ENCODE measurements around the gene SND1.

The SND1 gene

DNA sequence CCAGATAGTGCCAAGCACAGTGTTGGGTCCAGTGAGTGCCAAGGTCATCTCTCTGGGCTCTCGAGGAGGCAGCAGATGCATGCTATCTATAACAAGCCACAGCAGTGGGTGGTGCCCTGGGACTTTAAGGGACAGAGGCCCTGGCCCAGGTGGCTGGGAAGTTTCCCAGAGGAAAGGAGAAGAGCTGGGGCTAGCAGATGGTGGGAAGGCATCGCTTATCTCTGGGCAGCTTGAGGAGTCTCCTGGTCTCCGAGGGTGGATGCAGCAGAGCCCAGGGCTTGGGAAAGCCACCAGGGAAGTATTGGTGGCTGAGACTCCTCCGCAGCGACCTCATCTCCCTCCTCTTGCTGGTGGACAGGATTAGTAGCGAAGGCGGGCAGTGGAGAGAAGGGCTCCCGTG, 442.7 kb downstream of the SND1 start:
- TF ChIP-seq, protein P1, sequence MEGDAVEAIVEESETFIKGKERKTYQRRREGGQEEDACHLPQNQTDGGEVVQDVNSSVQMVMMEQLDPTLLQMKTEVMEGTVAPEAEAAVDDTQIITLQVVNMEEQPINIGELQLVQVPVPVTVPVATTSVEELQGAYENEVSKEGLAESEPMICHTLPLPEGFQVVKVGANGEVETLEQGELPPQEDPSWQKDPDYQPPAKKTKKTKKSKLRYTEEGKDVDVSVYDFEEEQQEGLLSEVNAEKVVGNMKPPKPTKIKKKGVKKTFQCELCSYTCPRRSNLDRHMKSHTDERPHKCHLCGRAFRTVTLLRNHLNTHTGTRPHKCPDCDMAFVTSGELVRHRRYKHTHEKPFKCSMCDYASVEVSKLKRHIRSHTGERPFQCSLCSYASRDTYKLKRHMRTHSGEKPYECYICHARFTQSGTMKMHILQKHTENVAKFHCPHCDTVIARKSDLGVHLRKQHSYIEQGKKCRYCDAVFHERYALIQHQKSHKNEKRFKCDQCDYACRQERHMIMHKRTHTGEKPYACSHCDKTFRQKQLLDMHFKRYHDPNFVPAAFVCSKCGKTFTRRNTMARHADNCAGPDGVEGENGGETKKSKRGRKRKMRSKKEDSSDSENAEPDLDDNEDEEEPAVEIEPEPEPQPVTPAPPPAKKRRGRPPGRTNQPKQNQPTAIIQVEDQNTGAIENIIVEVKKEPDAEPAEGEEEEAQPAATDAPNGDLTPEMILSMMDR (IDR thresholded peaks at IDR 0.05; ENCODE audit: extremely low read depth, missing control alignments) = no peak
- no peak for DNase-seq (ENCODE audit: low spot score)

DNA sequence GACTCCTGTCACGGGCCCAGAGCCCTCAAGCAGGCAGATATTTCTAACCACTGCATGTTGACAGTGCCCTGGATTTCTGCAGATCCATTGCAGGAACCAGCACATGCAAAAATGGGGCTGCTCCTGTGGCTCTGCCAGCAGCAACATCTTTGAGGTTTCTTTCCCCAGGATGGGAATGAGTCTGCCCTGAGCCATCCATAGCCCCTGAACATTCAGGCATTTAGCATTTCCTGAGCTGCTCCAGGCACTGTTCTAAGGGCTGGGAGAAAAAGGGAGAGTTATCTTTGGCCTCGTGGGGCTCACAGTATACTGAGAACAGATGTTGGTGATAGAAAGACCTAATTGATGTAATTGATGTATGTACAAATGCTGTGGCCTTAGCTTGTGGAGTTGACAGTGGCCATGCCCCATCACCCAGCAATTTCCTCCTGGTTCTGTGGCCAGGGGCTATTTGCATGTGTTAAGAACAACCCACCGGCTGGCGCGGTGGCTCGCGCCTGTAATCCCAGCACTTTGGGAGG, 445.3 kb downstream of the SND1 start:
- TF ChIP-seq, protein P1 (IDR thresholded peaks at IDR 0.05; ENCODE audit: extremely low read depth, missing control alignments) = no peak

DNA sequence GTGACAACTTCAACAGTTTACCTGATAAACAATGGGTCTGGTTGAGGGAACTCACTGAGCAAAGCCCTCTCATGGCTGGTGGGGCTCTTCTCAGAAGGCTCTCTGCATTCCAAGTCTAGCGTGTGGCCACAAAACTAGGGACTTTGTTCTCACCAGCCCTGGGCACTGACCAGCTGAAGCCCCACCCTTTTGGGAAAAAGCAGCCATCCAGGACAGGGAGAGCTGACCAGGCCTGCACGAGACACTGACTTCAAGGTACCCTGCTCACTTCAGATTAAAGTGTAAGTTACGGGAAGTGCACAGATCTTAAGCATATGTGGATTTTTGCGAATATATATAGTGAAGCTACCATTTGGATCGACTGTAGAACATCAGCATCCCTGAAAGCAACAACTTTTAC, 446.6 kb downstream of the SND1 start:
- TF ChIP-seq, protein P1 (IDR thresholded peaks at IDR 0.05; ENCODE audit: extremely low read depth, missing control alignments) = no peak
- no peak for DNase-seq (ENCODE audit: low spot score)

More for the DNA sequence above, 445.3 kb downstream of the SND1 start:
- no peak for DNase-seq (ENCODE audit: low spot score)

DNA sequence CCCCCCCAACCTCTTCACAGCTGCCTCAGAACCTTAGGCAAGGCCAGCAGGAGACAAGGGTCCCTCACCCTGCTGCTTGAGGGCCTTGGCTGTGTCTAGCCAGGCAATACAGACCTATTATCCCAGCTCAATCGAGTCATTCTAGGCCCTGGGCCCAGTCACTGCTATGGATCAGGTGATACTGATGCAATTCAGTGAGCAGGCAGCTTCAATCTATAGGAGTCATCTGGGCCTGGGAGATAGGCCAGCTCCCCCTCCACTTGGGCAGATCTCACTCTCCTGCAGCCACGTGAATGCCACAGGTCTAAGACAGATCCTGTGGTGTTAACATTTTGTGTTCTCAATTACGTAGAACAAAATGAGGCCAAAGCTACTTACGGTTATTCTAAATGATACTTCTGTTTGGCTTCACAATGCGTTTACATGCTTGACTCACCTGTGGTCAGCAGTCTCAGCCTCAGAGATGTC, 447.2 kb downstream of the SND1 start:
- TF ChIP-seq, protein P1 (IDR thresholded peaks at IDR 0.05; ENCODE audit: extremely low read depth, missing control alignments) = no peak
- no peak for DNase-seq (ENCODE audit: low spot score)

DNA sequence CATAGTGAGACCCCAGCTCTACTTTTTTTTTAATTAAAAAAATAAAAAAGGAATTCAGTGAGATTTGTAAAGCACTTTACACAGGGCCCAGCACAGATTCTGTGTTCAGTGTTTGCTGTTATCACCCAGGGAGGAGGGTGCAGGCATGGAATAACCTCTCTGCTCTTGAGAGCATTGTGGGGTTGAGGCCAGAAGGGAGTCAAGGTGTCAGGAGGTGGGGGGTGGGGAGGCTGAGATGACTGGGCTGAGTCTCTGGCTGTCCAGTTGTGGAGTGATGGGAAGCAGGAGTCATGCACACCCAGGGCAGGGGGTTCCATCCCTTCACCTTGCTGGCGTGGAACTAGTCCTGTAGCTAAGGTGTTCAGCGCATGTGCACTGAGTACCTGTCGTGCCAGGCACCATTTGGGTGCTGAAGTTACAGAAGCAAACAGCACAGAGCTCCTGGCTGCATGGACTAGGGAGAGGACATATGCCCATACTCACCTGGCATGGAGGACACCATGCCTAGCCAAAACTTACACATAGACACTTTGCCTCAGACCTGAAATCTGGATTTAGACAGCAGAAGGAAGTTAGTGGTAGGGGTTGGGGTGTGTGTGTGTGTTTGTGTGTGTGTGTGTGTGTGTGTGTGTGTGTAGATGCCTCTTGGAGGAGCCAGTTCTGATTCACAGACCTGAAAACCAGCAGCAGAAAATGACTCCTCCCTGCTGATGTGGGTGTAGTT, 448.4 kb downstream of the SND1 start:
- no peak for DNase-seq (ENCODE audit: low spot score)
- TF ChIP-seq, protein P1 (IDR thresholded peaks at IDR 0.05; ENCODE audit: extremely low read depth, missing control alignments) = no peak

DNA sequence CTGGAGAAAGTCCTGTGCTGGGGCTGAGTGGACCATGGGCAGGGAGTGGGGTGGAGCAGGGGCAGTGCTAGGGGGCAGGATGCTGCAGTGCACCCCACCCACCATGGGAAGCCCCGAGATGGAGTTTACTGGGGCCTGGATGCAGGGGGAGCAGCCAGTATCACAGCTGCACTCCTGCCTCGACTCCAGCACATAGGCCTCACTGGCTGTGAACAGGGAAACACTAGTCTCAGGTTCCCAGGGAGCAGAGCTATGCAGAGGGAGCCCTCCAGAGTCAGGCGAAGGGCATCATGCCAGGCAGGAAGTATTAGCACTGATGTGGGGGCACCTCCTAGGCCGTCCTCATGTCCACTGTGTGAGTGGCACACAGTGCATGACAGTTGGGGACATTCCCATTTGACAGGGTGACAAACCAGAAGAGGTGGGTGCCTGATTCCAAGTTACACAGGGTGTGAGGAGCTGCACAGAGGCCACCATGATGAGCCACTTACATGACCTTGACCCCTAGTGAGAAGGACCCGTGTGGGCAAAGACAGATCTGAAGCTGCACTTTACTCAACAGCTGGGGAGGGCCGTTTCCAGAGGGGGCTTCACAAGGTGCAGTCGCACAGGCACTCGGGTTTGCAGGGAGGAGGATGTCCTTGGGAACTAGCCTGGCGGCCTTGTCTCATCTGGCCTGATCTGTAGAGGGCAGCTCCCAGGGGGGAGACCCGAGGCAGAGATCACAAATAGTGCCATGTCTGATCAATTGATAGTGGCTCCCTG, 449.1 kb downstream of the SND1 start:
- TF ChIP-seq, protein P1 (IDR thresholded peaks at IDR 0.05; ENCODE audit: extremely low read depth, missing control alignments) = no peak
- no peak for DNase-seq (ENCODE audit: low spot score)

All from GM20000 (cell line).